SK-N-MC (cell line): ENCODE measurements around the gene FARP2.

Source experiments
- EZH2 ChIP-seq: fragments of 200-600 bp; sonication (generic); IDR thresholded peaks from one replicate; pipeline ENCODE4 v1.6.1; 2017; ENCODE audit warnings: antibody characterized with exemption
- FOXP2 ChIP-seq: optimal IDR thresholded peaks from 2 replicates; pipeline ENCODE3; 2011; ENCODE audit warnings: mild to moderate bottlenecking, moderate library complexity; ENCODE audit not compliant: insufficient read depth; ENCODE audit errors: extremely low read length, control extremely low read depth
- POLR2AphosphoS5 ChIP-seq: IDR thresholded peaks from 2 replicates; pipeline ENCODE4 v1.6.1; 2012; ENCODE audit warnings: mild to moderate bottlenecking, low read depth, low read length, borderline replicate concordance

DNA sequence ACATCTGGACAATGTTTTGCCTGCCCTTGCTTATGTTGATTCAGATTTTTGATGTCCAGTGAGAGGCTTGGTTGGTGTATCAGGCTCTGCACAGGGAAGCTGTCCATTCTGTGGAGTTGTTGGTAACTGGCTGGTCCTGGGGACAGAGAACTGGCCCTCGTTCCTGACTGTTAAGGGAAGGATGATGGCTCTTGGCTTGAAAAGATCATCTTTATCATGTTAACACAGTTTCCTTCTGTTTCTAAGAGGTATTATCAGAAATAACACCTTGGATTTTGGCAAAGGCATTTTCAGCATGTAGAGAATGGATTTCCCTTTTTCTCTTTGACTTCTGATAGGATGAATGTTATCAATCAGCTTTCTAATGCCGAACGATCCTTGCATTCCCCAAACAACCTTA lies 133.0 kb downstream of the FARP2 start:
- TF ChIP-seq POLR2AphosphoS5 (no peak), EZH2 (no peak), FOXP2 (no peak)
